ENCODE measurements around the gene SBF2. TPM values are rescaled to one million over a fixed set of nuclear protein-coding genes. Genes with fewer than 3 reads are reported as not detected.

SBF2 gene
- total and polyA plus RNA-seq, 2 of the 13 experiments (the other 11 are each of a cell fraction or from before 2014, with no cell fraction given): 24.0 to 45.8 TPM

GRCh38 chr11:9777525-9777924 is 516.5 kb downstream of the SBF2 start (continued):
- TF ChIP-seq HNRNPK (IDR thresholded peaks at IDR 0.05; ENCODE audit: low read depth, low read length, poor library complexity, severe bottlenecking) (no peak), ZBTB42 (CRISPR knock-in tag; IDR thresholded peaks at IDR 0.05) (no peak), TBX3 (IDR thresholded peaks at IDR 0.05; ENCODE audit: borderline replicate concordance) (no peak), ZSCAN22 (CRISPR knock-in tag; IDR thresholded peaks at IDR 0.05) (no peak), SAFB2 (CRISPR knock-in tag; IDR thresholded peaks at IDR 0.05; ENCODE audit: borderline replicate concordance, low read depth) (no peak)
- TF ChIP-seq, protein P1, sequence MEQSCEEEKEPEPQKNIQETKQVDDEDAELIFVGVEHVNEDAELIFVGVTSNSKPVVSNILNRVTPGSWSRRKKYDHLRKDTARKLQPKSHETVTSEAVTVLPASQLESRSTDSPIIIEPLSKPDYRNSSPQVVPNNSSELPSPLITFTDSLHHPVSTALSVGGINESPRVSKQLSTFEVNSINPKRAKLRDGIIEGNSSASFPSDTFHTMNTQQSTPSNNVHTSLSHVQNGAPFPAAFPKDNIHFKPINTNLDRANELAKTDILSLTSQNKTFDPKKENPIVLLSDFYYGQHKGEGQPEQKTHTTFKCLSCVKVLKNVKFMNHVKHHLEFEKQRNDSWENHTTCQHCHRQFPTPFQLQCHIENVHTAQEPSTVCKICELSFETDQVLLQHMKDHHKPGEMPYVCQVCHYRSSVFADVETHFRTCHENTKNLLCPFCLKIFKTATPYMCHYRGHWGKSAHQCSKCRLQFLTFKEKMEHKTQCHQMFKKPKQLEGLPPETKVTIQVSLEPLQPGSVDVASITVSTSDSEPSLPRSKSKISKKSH (CRISPR knock-in tag; IDR thresholded peaks at IDR 0.05; ENCODE audit: borderline replicate concordance): no peak

- intact Hi-C loops (cut with micrococcal nuclease; ENCODE audit: unreplicated experiment) (no loop called here), in situ Hi-C loops (cut with HindIII; ENCODE audit: extremely low pct_ligation_motif_present, low pct_unique_long_range_greater_than_20kb) (no loop called here)
- BruUV-seq (replicated peaks): no TSS peak
- Histone ChIP-seq H3K27me3 (ENCODE audit: control insufficient read depth in 1 of 2, insufficient read depth in 2 of 2, low read length in 2 of 2) (no peaks in the 10 kb centered on the region), H2AFZ (ENCODE audit: low read length) (no peak overlapping the region), H4K20me1 (ENCODE audit: insufficient read depth, low read length) (no peaks in the 10 kb centered on the region), H3K4me1 (ENCODE audit: insufficient read depth, low read length) (no peaks in the 10 kb centered on the region), H3K9ac (ENCODE audit: insufficient read depth, low read depth, low read length) (no peak overlapping the region), H3K27ac (ENCODE audit: extremely low read length, insufficient read depth, low read length) (no peak overlapping the region), H3K4me2 (ENCODE audit: low read depth, low read length) (no peak overlapping the region), H3K36me3 (replicated peaks in 1 of 2; ENCODE audit: control insufficient read depth in 1 of 2, insufficient read depth in 2 of 2, low read length in 2 of 2) (peaks cover 8 to 19% of the 10 kb centered on the region in 2 experiments; a peak in 3 of 5 replicates), H3K4me3 (replicated peaks in 1 of 3; ENCODE audit: insufficient read depth in 1 of 3, low read depth in 2 of 3, low read length in 3 of 3) (no peak overlapping the region), H3K9me3 (ENCODE audit: low read length) (no peaks in the 10 kb centered on the region), H3K79me2 (ENCODE audit: insufficient read depth, low read length) (no peaks in the 10 kb centered on the region)
- 94% methylated on average over 2 of the region's 2 CpGs for WGBS (ENCODE audit: low lambda C conversion rate)
- ATAC-seq (no peak), FAIRE-seq (no peak), DNase-seq (ENCODE audit: low spot score) (no peak)
- TF ChIP-seq NBN (conservative IDR thresholded peaks at IDR 0.05) (no peak), NFE2 (CRISPR knock-in tag; IDR thresholded peaks at IDR 0.05) (no peak), MTA1 (CRISPR knock-in tag; IDR thresholded peaks at IDR 0.05; ENCODE audit: borderline replicate concordance) (no peak), ETV5 (CRISPR knock-in tag; IDR thresholded peaks at IDR 0.05; ENCODE audit: borderline replicate concordance) (no peak), ADNP (CRISPR knock-in tag; IDR thresholded peaks at IDR 0.05) (no peak), ZNF224 (CRISPR knock-in tag; IDR thresholded peaks at IDR 0.05) (no peak)
- TF ChIP-seq, protein P2, sequence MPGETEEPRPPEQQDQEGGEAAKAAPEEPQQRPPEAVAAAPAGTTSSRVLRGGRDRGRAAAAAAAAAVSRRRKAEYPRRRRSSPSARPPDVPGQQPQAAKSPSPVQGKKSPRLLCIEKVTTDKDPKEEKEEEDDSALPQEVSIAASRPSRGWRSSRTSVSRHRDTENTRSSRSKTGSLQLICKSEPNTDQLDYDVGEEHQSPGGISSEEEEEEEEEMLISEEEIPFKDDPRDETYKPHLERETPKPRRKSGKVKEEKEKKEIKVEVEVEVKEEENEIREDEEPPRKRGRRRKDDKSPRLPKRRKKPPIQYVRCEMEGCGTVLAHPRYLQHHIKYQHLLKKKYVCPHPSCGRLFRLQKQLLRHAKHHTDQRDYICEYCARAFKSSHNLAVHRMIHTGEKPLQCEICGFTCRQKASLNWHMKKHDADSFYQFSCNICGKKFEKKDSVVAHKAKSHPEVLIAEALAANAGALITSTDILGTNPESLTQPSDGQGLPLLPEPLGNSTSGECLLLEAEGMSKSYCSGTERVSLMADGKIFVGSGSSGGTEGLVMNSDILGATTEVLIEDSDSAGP (CRISPR knock-in tag; IDR thresholded peaks at IDR 0.05; ENCODE audit: borderline replicate concordance): no peak
- TF ChIP-seq, protein P3, sequence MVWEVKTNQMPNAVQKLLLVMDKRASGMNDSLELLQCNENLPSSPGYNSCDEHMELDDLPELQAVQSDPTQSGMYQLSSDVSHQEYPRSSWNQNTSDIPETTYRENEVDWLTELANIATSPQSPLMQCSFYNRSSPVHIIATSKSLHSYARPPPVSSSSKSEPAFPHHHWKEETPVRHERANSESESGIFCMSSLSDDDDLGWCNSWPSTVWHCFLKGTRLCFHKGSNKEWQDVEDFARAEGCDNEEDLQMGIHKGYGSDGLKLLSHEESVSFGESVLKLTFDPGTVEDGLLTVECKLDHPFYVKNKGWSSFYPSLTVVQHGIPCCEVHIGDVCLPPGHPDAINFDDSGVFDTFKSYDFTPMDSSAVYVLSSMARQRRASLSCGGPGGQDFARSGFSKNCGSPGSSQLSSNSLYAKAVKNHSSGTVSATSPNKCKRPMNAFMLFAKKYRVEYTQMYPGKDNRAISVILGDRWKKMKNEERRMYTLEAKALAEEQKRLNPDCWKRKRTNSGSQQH (CRISPR knock-in tag; IDR thresholded peaks at IDR 0.05; ENCODE audit: low read depth): no peak
- TF ChIP-seq, protein P4, sequence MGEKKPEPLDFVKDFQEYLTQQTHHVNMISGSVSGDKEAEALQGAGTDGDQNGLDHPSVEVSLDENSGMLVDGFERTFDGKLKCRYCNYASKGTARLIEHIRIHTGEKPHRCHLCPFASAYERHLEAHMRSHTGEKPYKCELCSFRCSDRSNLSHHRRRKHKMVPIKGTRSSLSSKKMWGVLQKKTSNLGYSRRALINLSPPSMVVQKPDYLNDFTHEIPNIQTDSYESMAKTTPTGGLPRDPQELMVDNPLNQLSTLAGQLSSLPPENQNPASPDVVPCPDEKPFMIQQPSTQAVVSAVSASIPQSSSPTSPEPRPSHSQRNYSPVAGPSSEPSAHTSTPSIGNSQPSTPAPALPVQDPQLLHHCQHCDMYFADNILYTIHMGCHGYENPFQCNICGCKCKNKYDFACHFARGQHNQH (CRISPR knock-in tag; IDR thresholded peaks at IDR 0.05): no peak
- CTCF ChIA-PET (ENCODE audit: low intra/inter-chr PET ratio, low total read pairs): no interaction called here
- POLR2A ChIA-PET: no interaction called here
These were observed 517.0 kb downstream of the SBF2 start for GRCh38 chr11:9777066-9777465.
